H1 (cell line): Measurements from ENCODE around the gene TMC3. TPM values are rescaled to one million over a fixed set of nuclear protein-coding genes. Genes with fewer than 3 reads are reported as not detected.

Source experiments
- KDM5A ChIP-seq: fragments of 200-600 bp; IDR thresholded peaks from 2 replicates; pipeline ENCODE4 v1.7.1; 2012; ENCODE audit warnings: mild to moderate bottlenecking, low read length, inconsistent platforms, mixed read lengths
- TBP ChIP-seq: IDR thresholded peaks from 2 replicates; pipeline ENCODE4 v1.6.1; 2011; ENCODE audit warnings: low read depth, low read length, improper control_type of control experiment
- polyA plus RNA-seq, 7 experiments: library from polyadenylated mRNA; depleted of rRNA in 3 of 7; stranded (reverse) in 5 of 7; unstranded in 2 of 7; fragments of >200 nt in 5 of 7; fragments of 200-250 nt in 2 of 7; gene quantifications; 1 replicate in 5 of 7; 2 replicates in 1 of 7; 4 replicates in 1 of 7; pipeline versions ENCODE4 v1.2.1 to v1.2.3, GENCODE V29; 2011 to 2013; ENCODE audit warnings: missing spikeins in 2 of 7, mixed read lengths in 2 of 7
- total RNA-seq: library from RNA; stranded (reverse); fragmentation: NEBNext Ultra II Directional; extraction: Animal tissue kit (Norgen Biotek cat#: 25700); gene quantifications from 2 replicates; pipeline ENCODE4 v1.2.1, GENCODE V29; 2021

Gene TMC3
- total and polyA plus RNA-seq, 2 of the 8 experiments (the other 6 are each of a cell fraction or from before 2014, with no cell fraction given), result not detected

- no peak for TF ChIP-seq TBP
- no peak for TF ChIP-seq KDM5A
These were observed 61.0 kb downstream of the TMC3 start (continued) for GRCh38 chr15:81312790-81313543.
